ENCODE data around the gene ZG16. TPM values are rescaled to one million over a fixed set of nuclear protein-coding genes. Genes with fewer than 3 reads are reported as not detected.
"Not testable (repeated sequence)": the region's sequence is repeated elsewhere in the genome, so short reads cannot be mapped to it uniquely, and the experiment has no call there.

Gene ZG16
- total RNA-seq, 4 donors from 2014 or later = not detected

DNA sequence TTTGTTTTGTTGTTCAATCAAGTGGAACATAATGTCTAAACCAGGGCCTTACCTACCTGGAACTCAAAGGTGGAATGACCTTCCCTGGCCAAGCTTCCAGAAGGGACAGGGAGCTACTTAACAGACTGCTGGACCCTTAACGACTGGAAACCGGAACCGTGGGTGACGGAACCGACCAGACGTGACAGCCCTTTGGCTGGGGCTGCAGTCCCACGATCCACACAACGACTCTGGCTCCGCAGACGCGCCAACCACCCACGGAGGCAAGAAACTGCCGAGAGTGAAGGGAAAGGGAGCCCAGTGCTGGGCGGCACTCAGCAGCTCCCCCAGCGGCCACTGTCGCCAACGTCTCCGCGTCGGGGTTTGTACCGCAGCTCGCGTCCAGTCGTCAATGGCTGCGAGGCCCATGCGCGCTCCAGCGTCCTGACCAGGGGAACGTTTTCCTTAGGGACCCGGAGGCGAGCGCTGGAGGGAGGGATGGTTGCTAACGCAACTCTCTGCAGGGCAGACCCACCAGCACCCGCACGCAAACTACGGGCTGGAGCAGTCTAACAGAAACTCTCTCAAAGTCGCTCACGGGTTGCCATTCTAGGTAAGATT lies 6.9 kb downstream of the ZG16 start:
- Histone ChIP-seq H3K27ac (peak overlapping the region; percentile 50 to 67 (median 62)), H3K4me1 (peaks cover 19 to 23% of the 10 kb centered on the region in 2 donors), H3K4me3 (replicated peaks in 1 of 3) (no peak overlapping the region), H3K36me3 (no peaks in the 10 kb centered on the region), H3K9me3 (no peaks in the 10 kb centered on the region), H3K27me3 (no peaks in the 10 kb centered on the region)
- TF ChIP-seq CTCF (IDR thresholded peaks at IDR 0.05) (peak; percentile 42 to 88 (median 74)), POLR2A (IDR thresholded peaks at IDR 0.05) (peak in 1 of 2 donors; percentile 28)
- intact Hi-C loops (cut with DNase I) = no loop called here
- DNase-seq = peak; percentile 93 to 94
- WGBS, 2 donors = 9 to 11% methylated on average over 22 to 33 of the region's 38 CpGs

GRCh38 chr16:29787155-29787554 lies 9.1 kb downstream of the ZG16 start:
- intact Hi-C loops (cut with DNase I); H3K9me3 ChIP-seq: not testable (repeated sequence)

DNA sequence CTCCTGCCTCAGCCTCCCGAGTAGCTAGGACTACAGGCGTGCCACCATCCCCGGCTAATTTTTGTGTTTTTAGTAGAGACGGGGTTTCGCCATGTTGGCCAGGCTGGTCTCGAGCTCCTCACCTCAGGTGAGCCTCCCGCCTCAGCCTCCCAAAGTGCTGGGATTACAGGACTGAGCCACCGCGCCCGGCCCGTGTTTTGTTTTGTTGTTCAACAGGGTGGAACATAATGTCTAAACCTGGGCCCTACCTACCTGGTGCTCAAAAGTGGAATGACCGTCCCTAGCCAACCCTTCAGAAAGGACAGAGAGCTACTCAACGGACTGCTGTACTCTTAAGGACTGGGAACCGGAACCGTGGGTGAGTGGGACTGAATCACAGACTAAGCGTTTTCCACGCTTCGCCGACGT lies 11.7 kb downstream of the ZG16 start:
- H3K27me3 ChIP-seq = no peaks in the 10 kb centered on the region
- TF ChIP-seq POLR2A (IDR thresholded peaks at IDR 0.05) (no peak), CTCF (IDR thresholded peaks at IDR 0.05) (no peak)
- H3K27ac ChIP-seq = peak overlapping the region; percentile 77 to 89 (median 87)
- peak overlapping the region in 1 of 3 donors; percentile 78 for H3K4me3 ChIP-seq (replicated peaks in 1 of 3)
- WGBS, 2 donors = 48 to 57% methylated on average over 15 to 17 of the region's 20 CpGs
- no peaks in the 10 kb centered on the region for H3K36me3 ChIP-seq
- no peaks in the 10 kb centered on the region for H3K9me3 ChIP-seq
- intact Hi-C loops (cut with DNase I) = no loop called here
- peaks cover 26% of the 10 kb centered on the region in 2 donors for H3K4me1 ChIP-seq
- peak; percentile 89 to 93 for DNase-seq

More at GRCh38 chr16:29787155-29787554, 9.1 kb downstream of the ZG16 start:
- H3K36me3 ChIP-seq; DNase-seq; H3K27ac ChIP-seq; H3K27me3 ChIP-seq; H3K4me3 ChIP-seq (replicated peaks in 1 of 3): not testable (repeated sequence)
- H3K4me1 ChIP-seq = peaks cover 31 to 32% of the 10 kb centered on the region in 2 donors
- 86 to 92% methylated on average over 4 of the region's 4 CpGs for WGBS, 2 donors

GRCh38 chr16:29790183-29790948 lies 12.3 kb downstream of the ZG16 start, which contains the start of gene KIF22:
KIF22 (plus strand) TSS chr16:29790751; CDS start chr16:29790760, 9 bp downstream.
- Histone ChIP-seq H3K4me1 (peaks cover 20 to 22% of the 10 kb centered on the region in 2 donors), H3K27ac (peak within 1 kb of the TSS; percentile 77 to 89 (median 87)), H3K4me3 (replicated peaks in 1 of 3) (peak within 1 kb of the TSS; percentile 55 to 78 (median 67)), H3K36me3 (no peaks in the 10 kb centered on the region), H3K9me3 (no peaks in the 10 kb centered on the region), H3K27me3 (no peaks in the 10 kb centered on the region)
- 0% methylated on average over 14 to 35 of the region's 67 CpGs for WGBS, 2 donors
- peak; percentile 98 to 99 for DNase-seq
- intact Hi-C loops (cut with DNase I) = no loop called here
- TF ChIP-seq CTCF (IDR thresholded peaks at IDR 0.05) (peak in 4 of 6 experiments; percentile 37 to 76 (median 62)), POLR2A (IDR thresholded peaks at IDR 0.05) (peak; percentile 64 to 84)

GRCh38 chr16:29790949-29791844 lies 13.1 kb downstream of the ZG16 start:
- 1 to 2% methylated on average over 22 to 30 of the region's 31 CpGs for WGBS, 2 donors
- Histone ChIP-seq H3K4me3 (replicated peaks in 1 of 3) (peak overlapping the region; percentile 55 to 78 (median 67)), H3K9me3 (no peaks in the 10 kb centered on the region), H3K27me3 (no peaks in the 10 kb centered on the region), H3K27ac (peak overlapping the region in 2 of 3 donors; percentile 20 to 89), H3K4me1 (peaks cover 17 to 18% of the 10 kb centered on the region in 2 donors), H3K36me3 (no peaks in the 10 kb centered on the region)
- no peak for DNase-seq
- intact Hi-C loops (cut with DNase I) = no loop called here
- TF ChIP-seq POLR2A (IDR thresholded peaks at IDR 0.05) (no peak), CTCF (IDR thresholded peaks at IDR 0.05) (no peak)
